ENCODE results near the gene FYCO1.

FYCO1 gene

DNA sequence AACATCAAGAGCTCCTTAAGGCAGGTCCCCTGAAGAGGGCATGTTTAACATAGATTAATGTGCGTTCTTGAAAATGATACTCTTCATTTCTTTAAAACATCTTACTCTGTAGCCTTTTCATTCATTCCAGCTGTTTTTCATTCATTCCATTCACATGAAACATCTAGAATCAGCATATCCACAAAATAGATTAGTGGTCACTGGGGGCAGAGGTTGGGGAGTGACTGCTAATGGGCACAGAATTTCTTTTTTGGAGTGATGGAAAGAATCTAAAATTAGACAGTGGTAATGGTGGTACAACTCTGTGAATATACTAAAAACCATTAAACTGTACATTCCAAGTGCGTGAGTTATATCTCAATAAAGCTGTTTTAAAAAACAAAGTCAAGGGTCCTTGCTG, 67.7 kb downstream of the FYCO1 start:
- H3K27ac ChIP-seq = no peak overlapping the region
- TF ChIP-seq, protein P1, sequence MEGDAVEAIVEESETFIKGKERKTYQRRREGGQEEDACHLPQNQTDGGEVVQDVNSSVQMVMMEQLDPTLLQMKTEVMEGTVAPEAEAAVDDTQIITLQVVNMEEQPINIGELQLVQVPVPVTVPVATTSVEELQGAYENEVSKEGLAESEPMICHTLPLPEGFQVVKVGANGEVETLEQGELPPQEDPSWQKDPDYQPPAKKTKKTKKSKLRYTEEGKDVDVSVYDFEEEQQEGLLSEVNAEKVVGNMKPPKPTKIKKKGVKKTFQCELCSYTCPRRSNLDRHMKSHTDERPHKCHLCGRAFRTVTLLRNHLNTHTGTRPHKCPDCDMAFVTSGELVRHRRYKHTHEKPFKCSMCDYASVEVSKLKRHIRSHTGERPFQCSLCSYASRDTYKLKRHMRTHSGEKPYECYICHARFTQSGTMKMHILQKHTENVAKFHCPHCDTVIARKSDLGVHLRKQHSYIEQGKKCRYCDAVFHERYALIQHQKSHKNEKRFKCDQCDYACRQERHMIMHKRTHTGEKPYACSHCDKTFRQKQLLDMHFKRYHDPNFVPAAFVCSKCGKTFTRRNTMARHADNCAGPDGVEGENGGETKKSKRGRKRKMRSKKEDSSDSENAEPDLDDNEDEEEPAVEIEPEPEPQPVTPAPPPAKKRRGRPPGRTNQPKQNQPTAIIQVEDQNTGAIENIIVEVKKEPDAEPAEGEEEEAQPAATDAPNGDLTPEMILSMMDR (IDR thresholded peaks at IDR 0.05) = no peak
- H3K4me3 ChIP-seq = no peak overlapping the region
- DNase-seq = no peak
- no peaks in the 10 kb centered on the region for H3K27me3 ChIP-seq
- no peaks in the 10 kb centered on the region for H3K4me1 ChIP-seq
- intact Hi-C loops (cut with DNase I; ENCODE audit: low total_unique reads) = no loop called here
- peaks cover 76 to 93% (median 82%) of the 10 kb centered on the region in 3 donors for H3K36me3 ChIP-seq
- H3K9me3 ChIP-seq = no peaks in the 10 kb centered on the region

DNA sequence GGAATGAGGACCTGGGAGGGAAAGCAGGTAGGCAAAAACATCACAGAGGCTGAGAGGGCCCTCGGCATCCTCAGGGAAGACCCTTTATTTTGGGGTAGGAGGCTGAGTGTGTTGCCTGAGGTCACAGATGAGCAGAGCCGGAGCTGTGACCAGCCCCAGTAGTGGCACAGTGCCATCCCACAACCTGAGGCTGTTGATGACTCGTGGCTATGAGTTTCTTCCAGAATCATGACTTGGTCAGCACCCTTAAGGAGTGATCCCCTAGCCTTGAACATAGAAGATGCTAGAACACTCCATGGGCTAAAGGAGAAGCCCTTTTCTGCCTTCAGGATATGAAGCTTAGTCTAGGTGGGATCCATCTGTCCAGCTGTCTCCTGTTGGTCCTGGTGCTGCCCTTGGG, 71.9 kb downstream of the FYCO1 start:
- Histone ChIP-seq H3K27ac (no peak overlapping the region), H3K27me3 (no peaks in the 10 kb centered on the region), H3K4me1 (no peaks in the 10 kb centered on the region), H3K36me3 (peaks cover 75 to 93% (median 81%) of the 10 kb centered on the region in 3 donors), H3K4me3 (no peak overlapping the region), H3K9me3 (no peaks in the 10 kb centered on the region)
- peak in 1 of 2 donors; percentile 33 for DNase-seq
- intact Hi-C loops (cut with DNase I; ENCODE audit: low total_unique reads) = no loop called here
- TF ChIP-seq, protein P1 (IDR thresholded peaks at IDR 0.05) = no peak

DNA sequence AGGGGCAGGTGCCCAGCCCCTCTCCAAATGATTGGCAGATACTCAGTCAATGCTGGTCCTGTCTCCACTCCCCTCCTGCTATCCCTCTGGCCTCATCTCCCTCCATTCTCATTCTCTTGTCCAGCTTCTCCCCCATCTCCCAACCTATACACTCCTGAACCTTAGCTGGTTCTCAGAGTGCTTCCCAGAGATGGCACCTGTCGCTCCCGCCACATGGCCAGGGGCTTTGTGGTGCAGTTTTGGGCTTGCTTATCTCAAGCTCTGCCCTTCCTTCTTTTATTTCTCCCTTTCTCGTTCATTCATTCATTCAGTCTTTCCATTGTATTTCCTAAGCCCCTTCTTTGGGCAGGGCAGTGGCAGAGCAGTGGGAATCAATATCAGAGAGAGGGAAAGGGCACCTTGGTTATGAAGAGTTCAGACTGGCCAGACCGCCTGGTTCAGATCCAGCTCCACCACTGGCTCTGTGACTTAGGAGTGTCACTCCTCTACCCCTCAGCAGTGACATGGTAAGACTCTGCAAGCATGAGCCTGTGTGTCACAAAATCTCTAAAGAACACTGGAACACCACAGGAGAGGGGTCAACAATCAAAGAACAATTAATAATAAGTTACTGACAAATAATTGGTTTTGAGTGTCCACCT, 72.6 kb downstream of the FYCO1 start:
- DNase-seq = peak in 1 of 2 donors; percentile 20
- TF ChIP-seq, protein P1 (IDR thresholded peaks at IDR 0.05) = no peak
- Histone ChIP-seq H3K27ac (no peak overlapping the region), H3K36me3 (peaks cover 74 to 93% (median 81%) of the 10 kb centered on the region in 3 donors), H3K9me3 (no peaks in the 10 kb centered on the region), H3K4me3 (no peak overlapping the region), H3K4me1 (no peaks in the 10 kb centered on the region), H3K27me3 (no peaks in the 10 kb centered on the region)
- intact Hi-C loops (cut with DNase I; ENCODE audit: low total_unique reads) = no loop called here

DNA sequence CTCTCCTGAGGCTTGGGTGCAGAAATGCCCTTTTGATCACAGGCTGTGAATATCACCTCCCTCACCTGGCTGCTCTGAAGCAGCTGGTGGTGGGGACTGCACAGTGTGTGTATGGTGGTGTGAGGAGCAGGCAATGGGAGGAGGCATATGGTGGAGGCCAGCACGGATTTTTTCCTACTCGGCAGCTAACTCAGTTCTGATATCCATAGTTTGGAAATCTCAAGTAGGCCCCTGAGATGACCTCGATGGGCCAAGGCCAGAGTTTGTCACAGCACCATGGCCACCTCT, 73.6 kb downstream of the FYCO1 start:
- intact Hi-C loops (cut with DNase I; ENCODE audit: low total_unique reads) = no loop called here
- Histone ChIP-seq H3K4me3 (no peak overlapping the region), H3K4me1 (no peaks in the 10 kb centered on the region), H3K27me3 (no peaks in the 10 kb centered on the region), H3K27ac (no peak overlapping the region), H3K9me3 (no peaks in the 10 kb centered on the region), H3K36me3 (peaks cover 64 to 93% (median 71%) of the 10 kb centered on the region in 3 donors)
- no peak for DNase-seq
- TF ChIP-seq, protein P1 (IDR thresholded peaks at IDR 0.05) = no peak

DNA sequence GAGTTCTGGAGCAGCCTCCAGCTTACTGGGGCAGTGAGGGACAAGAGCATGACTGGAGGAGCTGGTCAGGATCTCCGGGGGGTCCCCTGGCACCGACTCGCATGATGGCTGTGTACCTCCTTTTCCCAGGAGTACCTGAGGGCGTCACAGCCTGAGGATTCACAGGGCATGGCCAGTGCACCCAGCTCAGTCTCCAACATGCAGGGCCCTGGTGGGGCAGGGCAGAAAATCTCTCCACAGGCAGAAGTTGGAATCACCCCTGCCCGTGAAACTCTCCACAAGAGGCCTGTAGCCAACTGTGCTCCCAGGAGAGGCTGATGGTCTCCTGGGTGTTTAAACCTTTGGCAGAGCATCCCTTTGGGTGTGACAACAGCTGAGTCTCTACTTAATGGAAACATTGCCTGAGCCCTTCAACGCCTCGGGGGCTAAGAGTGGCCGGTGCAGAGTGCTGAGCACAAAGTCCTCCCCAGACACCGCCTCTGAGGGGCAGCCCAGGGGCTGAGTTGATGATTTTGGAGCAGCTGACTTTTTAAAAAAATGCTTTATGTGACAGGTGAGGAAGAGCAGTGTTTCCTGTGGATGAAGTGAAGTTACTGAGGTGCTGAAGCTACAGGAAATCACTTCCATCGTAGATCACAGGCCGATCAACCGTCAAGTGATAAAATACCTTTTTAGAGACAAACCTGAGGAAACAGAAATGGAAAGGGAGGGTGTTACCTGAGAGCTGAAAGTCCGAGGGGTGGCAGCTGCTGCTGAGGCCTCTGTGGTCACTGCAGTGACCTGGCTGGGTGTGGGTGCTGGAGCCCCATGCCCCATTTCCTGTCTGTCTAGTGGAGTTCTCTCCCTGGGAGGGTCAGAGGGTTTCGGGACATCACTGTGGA, 74.2 kb downstream of the FYCO1 start:
- Histone ChIP-seq H3K27me3 (no peaks in the 10 kb centered on the region), H3K4me1 (no peaks in the 10 kb centered on the region), H3K36me3 (peaks cover 59 to 87% (median 71%) of the 10 kb centered on the region in 3 donors), H3K9me3 (no peaks in the 10 kb centered on the region), H3K27ac (no peak overlapping the region), H3K4me3 (no peak overlapping the region)
- no peak for DNase-seq
- TF ChIP-seq, protein P1 (IDR thresholded peaks at IDR 0.05) = no peak
- intact Hi-C loops (cut with DNase I; ENCODE audit: low total_unique reads) = no loop called here

Measured in tibial artery (tissue), 4 donors.